ENCODE measurements around the gene GRHL3. TPM values are rescaled to one million over a fixed set of nuclear protein-coding genes. Genes with fewer than 3 reads are reported as not detected.

Gene GRHL3
- total and polyA plus RNA-seq, 2 donors (not counting 3 experiments of a cell fraction or from before 2014, with no cell fraction given) = not detected

- POLR2A ChIA-PET = no interaction called here
- no peaks in the 10 kb centered on the region for H3K9me1 ChIP-seq (replicated peaks; ENCODE audit: control insufficient read depth, extremely low read depth, insufficient read depth, low read length)
- FAIRE-seq (no peak), DNase-seq (ENCODE audit: low read depth, low spot score) (no peak)
- H3K27me3 ChIP-seq (ENCODE audit: control insufficient read depth in 2 of 2, insufficient read depth in 2 of 2, low read length in 2 of 2) = peaks cover 0 to 2% of the 10 kb centered on the region in 2 experiments
- no peak for TF ChIP-seq POLR2A (IDR thresholded peaks at IDR 0.05; ENCODE audit: low read depth, low read length)
- TF ChIP-seq MYC (IDR thresholded peaks at IDR 0.05; ENCODE audit: low read depth, low read length) = no peak
- TF ChIP-seq JUN (IDR thresholded peaks at IDR 0.05; ENCODE audit: borderline replicate concordance, insufficient read depth, insufficient read length, low read depth) = no peak
- no peak for TF ChIP-seq GATA2 (IDR thresholded peaks at IDR 0.05; ENCODE audit: insufficient read depth, insufficient read length, low read depth, low read length)
- TF ChIP-seq FOS (IDR thresholded peaks at IDR 0.05; ENCODE audit: borderline replicate concordance, insufficient read depth, low read length) = no peak
- TF ChIP-seq, protein P1, sequence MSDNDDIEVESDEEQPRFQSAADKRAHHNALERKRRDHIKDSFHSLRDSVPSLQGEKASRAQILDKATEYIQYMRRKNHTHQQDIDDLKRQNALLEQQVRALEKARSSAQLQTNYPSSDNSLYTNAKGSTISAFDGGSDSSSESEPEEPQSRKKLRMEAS (IDR thresholded peaks at IDR 0.05; ENCODE audit: insufficient read depth, insufficient read length) = no peak
- TF ChIP-seq CTCF (IDR thresholded peaks at IDR 0.05; ENCODE audit: extremely low read depth in 1 of 2, insufficient read depth in 1 of 2, low read depth in 1 of 2, low read length in 2 of 2) = no peak
- TF ChIP-seq POLR2AphosphoS5 (IDR thresholded peaks at IDR 0.05; ENCODE audit: insufficient read depth, low read depth, low read length) = no peak
- TF ChIP-seq EZH2 (IDR thresholded peaks at IDR 0.05; ENCODE audit: borderline replicate concordance, low read depth, low read length, severe bottlenecking) = no peak
- H3K27ac ChIP-seq (ENCODE audit: insufficient read depth, low read depth, low read length) = no peak overlapping the region
- CTCF ChIA-PET = interaction anchor here (1.9 kb wide), 1 partner anchor 143 kb away, joined by 10 read pairs; no protein-coding TSS in a partner anchor
- no TSS peak for BruUV-seq (replicated peaks)
- no peaks in the 10 kb centered on the region for H3K36me3 ChIP-seq (ENCODE audit: control insufficient read depth in 2 of 2, extremely low read depth in 1 of 2, insufficient read depth in 2 of 2, low read length in 2 of 2)
- intact Hi-C loops (cut with micrococcal nuclease) = no loop called here
- no peaks in the 10 kb centered on the region for H3K79me2 ChIP-seq (ENCODE audit: control insufficient read depth, insufficient read depth, low read length)
- H3K9ac ChIP-seq (replicated peaks; ENCODE audit: extremely low read depth, insufficient read depth, low read length) = no peak overlapping the region
- dilution Hi-C loops (cut with MboI; ENCODE audit: extremely low pct_ligation_motif_present, low sequenced_read_pairs) = no loop called here
- H3K9me3 ChIP-seq (replicated peaks; ENCODE audit: control insufficient read depth, insufficient read depth, low read length) = no peaks in the 10 kb centered on the region
- no peaks in the 10 kb centered on the region for H4K20me1 ChIP-seq (replicated peaks; ENCODE audit: control insufficient read depth, extremely low read depth, insufficient read depth, low read length)
- H3K4me3 ChIP-seq (replicated peaks in 1 of 3; ENCODE audit: insufficient read depth in 1 of 3, low read depth in 1 of 3, low read length in 3 of 3) = no peak overlapping the region
- no peaks in the 10 kb centered on the region for H3K4me1 ChIP-seq (ENCODE audit: control insufficient read depth, extremely low read depth, insufficient read depth, low read length)
- no peak overlapping the region for H3K4me2 ChIP-seq (ENCODE audit: insufficient read depth, low read length)
- no peak overlapping the region for H2AFZ ChIP-seq (ENCODE audit: low read depth, low read length)
Observed at GRCh38 chr1:24345334-24345733, 26.2 kb downstream of the GRHL3 start.
